HepG2 (cell line): ENCODE data around the gene TRPT1. TPM values are rescaled to one million over a fixed set of nuclear protein-coding genes. Genes with fewer than 3 reads are reported as not detected.
A peak's percentile ranks its signal among the peaks of the same experiment; 100 is the strongest.

Experiments used
- MIER2 ChIP-seq: IDR thresholded peaks from 2 replicates; pipeline ENCODE4 v1.6.1; 2016; ENCODE audit warnings: missing biosample characterization, missing genetic modification reagents
- SP1 ChIP-seq, 2 experiments: fragments of 450-650 bp in 1 of 2; sonication (generic) in 1 of 2; formaldehyde crosslinking in 1 of 2; IDR thresholded peaks; 2 replicates each; pipeline versions ENCODE4 v1.4.0 to v1.6.1; 2016 to 2020; ENCODE audit warnings: missing genetic modification reagents in 1 of 2
- ZFX ChIP-seq: sonication (generic); formaldehyde crosslinking; IDR thresholded peaks from 2 replicates; pipeline ENCODE4 v1.4.0; 2020; ENCODE audit warnings: mild to moderate bottlenecking, low read depth, missing genetic modification reagents, moderate library complexity
- ZNF510 ChIP-seq: sonication (generic); formaldehyde crosslinking; IDR thresholded peaks from 2 replicates; pipeline ENCODE4 v1.4.0; 2020; ENCODE audit warnings: low read depth, mild to moderate bottlenecking, missing genetic modification reagents
- ZNF564 ChIP-seq: sonication (generic); formaldehyde crosslinking; IDR thresholded peaks from 2 replicates; pipeline ENCODE4 v1.8.1; 2023; ENCODE audit warnings: mild to moderate bottlenecking, missing genetic modification reagents
- ZSCAN29 ChIP-seq: sonication (generic); formaldehyde crosslinking; conservative IDR thresholded peaks from 2 replicates; pipeline ENCODE4 v1.4.0; 2020; ENCODE audit warnings: mild to moderate bottlenecking, missing genetic modification reagents
- polyA plus RNA-seq, 8 experiments: library from polyadenylated mRNA; depleted of rRNA in 3 of 8; stranded (reverse) in 7 of 8; unstranded in 1 of 8; fragments of >200 nt; fragmentation: Illumina TruSeq in 4 of 8; extraction: Trizol in 4 of 8; gene quantifications; 2 replicates each; pipeline versions ENCODE4 v1.2.1 to v1.2.3, GENCODE V29; 2011 to 2016; ENCODE audit warnings: low read depth in 4 of 8, missing spikeins in 1 of 8, mixed read lengths in 1 of 8; ENCODE audit not compliant: insufficient read depth in 1 of 8
- total RNA-seq, 5 experiments: library from RNA; depleted of rRNA; stranded (reverse); fragments of >200 nt; fragmentation: Illumina TruSeq; extraction: Trizol; gene quantifications; 2 replicates each; pipeline ENCODE4 v1.2.3, GENCODE V29; 2016; ENCODE audit warnings: low read depth in 1 of 5
- TF ChIP-seq, protein P1 (sequence below): sonication (generic); formaldehyde crosslinking; IDR thresholded peaks from 2 replicates; pipeline ENCODE4 v1.9.0; 2022; ENCODE audit warnings: missing genetic modification reagents, mild to moderate bottlenecking, borderline replicate concordance
- TF ChIP-seq, protein P2 (sequence below): sonication (generic); formaldehyde crosslinking; IDR thresholded peaks from 2 replicates; pipeline ENCODE4 v1.8.0; 2022; ENCODE audit warnings: mild to moderate bottlenecking, missing genetic modification reagents
- TF ChIP-seq, protein P3 (sequence below): sonication (generic); formaldehyde crosslinking; IDR thresholded peaks from 2 replicates; pipeline ENCODE4 v1.5.0; 2020; ENCODE audit warnings: missing genetic modification reagents
- TF ChIP-seq, protein P4 (sequence below): sonication (generic); formaldehyde crosslinking; conservative IDR thresholded peaks from 2 replicates; pipeline ENCODE4 v1.4.0; 2020; ENCODE audit warnings: missing genetic modification reagents
- TF ChIP-seq, protein P5 (sequence below): sonication (generic); IDR thresholded peaks from 2 replicates; pipeline ENCODE4 v1.6.1; 2016; ENCODE audit warnings: low read depth, borderline replicate concordance
- TF ChIP-seq, protein P6 (sequence below): sonication (generic); formaldehyde crosslinking; IDR thresholded peaks from 2 replicates; pipeline ENCODE4 v1.5.1; 2020; ENCODE audit warnings: mild to moderate bottlenecking, missing genetic modification reagents
- TF ChIP-seq, protein P7 (sequence below): sonication (generic); formaldehyde crosslinking; IDR thresholded peaks from 2 replicates; pipeline ENCODE4 v1.4.0; 2020; ENCODE audit warnings: missing genetic modification reagents

TRPT1 gene
- total and polyA plus RNA-seq, 2 of the 13 experiments (the other 11 are each of a cell fraction or from before 2014, with no cell fraction given): 24.8 to 40.7 TPM

DNA sequence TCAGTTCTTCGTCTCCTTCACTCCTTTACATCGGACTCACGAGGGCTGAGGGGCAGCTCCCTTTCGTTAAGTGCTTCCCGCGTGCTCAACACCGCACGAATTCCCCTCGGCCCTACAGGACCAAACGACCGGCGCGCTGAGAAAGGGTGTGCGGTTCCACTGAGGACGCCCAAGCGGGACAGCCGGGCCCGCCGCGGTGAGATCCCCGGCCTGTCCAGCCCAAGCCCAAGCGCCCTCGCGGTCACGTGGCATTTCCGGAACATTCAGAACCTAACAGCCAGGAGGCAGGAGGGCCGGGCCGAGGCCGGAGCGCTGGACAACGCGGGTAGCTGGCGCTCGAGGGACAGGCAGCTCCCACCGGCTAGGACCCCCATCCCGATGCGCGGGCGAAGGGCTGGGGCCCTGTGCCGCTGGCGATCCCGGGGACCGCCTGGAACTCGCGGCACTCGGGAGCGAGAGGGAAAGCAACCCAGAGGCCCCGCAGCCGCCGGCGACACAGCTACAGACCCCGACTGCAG lies 40.8 kb downstream of the TRPT1 start (continued):
- TF ChIP-seq SP1 (IDR thresholded peaks at IDR 0.05): no peak
- no peak for TF ChIP-seq SP1 (CRISPR knock-in tag; IDR thresholded peaks at IDR 0.05)
- TF ChIP-seq, protein P1, sequence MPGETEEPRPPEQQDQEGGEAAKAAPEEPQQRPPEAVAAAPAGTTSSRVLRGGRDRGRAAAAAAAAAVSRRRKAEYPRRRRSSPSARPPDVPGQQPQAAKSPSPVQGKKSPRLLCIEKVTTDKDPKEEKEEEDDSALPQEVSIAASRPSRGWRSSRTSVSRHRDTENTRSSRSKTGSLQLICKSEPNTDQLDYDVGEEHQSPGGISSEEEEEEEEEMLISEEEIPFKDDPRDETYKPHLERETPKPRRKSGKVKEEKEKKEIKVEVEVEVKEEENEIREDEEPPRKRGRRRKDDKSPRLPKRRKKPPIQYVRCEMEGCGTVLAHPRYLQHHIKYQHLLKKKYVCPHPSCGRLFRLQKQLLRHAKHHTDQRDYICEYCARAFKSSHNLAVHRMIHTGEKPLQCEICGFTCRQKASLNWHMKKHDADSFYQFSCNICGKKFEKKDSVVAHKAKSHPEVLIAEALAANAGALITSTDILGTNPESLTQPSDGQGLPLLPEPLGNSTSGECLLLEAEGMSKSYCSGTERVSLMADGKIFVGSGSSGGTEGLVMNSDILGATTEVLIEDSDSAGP (CRISPR knock-in tag): peak; percentile 93
- peak; percentile 98 for TF ChIP-seq ZFX (CRISPR knock-in tag)
- TF ChIP-seq, protein P2, sequence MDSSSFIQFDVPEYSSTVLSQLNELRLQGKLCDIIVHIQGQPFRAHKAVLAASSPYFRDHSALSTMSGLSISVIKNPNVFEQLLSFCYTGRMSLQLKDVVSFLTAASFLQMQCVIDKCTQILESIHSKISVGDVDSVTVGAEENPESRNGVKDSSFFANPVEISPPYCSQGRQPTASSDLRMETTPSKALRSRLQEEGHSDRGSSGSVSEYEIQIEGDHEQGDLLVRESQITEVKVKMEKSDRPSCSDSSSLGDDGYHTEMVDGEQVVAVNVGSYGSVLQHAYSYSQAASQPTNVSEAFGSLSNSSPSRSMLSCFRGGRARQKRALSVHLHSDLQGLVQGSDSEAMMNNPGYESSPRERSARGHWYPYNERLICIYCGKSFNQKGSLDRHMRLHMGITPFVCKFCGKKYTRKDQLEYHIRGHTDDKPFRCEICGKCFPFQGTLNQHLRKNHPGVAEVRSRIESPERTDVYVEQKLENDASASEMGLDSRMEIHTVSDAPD (CRISPR knock-in tag): peak; percentile 92
- peak; percentile 93; the same call in 1 of the 2 replicates for TF ChIP-seq ZNF510 (CRISPR knock-in tag)
- TF ChIP-seq MIER2: peak; percentile 52; the same call in 1 of the 2 replicates
- TF ChIP-seq, protein P3, sequence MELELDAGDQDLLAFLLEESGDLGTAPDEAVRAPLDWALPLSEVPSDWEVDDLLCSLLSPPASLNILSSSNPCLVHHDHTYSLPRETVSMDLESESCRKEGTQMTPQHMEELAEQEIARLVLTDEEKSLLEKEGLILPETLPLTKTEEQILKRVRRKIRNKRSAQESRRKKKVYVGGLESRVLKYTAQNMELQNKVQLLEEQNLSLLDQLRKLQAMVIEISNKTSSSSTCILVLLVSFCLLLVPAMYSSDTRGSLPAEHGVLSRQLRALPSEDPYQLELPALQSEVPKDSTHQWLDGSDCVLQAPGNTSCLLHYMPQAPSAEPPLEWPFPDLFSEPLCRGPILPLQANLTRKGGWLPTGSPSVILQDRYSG (CRISPR knock-in tag): no peak
- TF ChIP-seq, protein P4, sequence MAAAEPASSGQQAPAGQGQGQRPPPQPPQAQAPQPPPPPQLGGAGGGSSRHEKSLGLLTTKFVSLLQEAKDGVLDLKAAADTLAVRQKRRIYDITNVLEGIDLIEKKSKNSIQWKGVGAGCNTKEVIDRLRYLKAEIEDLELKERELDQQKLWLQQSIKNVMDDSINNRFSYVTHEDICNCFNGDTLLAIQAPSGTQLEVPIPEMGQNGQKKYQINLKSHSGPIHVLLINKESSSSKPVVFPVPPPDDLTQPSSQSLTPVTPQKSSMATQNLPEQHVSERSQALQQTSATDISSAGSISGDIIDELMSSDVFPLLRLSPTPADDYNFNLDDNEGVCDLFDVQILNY (CRISPR knock-in tag): no peak
- peak; percentile 90 for TF ChIP-seq ZNF564 (CRISPR knock-in tag)
- TF ChIP-seq, protein P5, sequence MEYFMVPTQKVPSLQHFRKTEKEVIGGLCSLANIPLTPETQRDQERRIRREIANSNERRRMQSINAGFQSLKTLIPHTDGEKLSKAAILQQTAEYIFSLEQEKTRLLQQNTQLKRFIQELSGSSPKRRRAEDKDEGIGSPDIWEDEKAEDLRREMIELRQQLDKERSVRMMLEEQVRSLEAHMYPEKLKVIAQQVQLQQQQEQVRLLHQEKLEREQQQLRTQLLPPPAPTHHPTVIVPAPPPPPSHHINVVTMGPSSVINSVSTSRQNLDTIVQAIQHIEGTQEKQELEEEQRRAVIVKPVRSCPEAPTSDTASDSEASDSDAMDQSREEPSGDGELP: 0 out of 2 replicates have a peak, but pooled peaks have one; percentile 28
- TF ChIP-seq, protein P6, sequence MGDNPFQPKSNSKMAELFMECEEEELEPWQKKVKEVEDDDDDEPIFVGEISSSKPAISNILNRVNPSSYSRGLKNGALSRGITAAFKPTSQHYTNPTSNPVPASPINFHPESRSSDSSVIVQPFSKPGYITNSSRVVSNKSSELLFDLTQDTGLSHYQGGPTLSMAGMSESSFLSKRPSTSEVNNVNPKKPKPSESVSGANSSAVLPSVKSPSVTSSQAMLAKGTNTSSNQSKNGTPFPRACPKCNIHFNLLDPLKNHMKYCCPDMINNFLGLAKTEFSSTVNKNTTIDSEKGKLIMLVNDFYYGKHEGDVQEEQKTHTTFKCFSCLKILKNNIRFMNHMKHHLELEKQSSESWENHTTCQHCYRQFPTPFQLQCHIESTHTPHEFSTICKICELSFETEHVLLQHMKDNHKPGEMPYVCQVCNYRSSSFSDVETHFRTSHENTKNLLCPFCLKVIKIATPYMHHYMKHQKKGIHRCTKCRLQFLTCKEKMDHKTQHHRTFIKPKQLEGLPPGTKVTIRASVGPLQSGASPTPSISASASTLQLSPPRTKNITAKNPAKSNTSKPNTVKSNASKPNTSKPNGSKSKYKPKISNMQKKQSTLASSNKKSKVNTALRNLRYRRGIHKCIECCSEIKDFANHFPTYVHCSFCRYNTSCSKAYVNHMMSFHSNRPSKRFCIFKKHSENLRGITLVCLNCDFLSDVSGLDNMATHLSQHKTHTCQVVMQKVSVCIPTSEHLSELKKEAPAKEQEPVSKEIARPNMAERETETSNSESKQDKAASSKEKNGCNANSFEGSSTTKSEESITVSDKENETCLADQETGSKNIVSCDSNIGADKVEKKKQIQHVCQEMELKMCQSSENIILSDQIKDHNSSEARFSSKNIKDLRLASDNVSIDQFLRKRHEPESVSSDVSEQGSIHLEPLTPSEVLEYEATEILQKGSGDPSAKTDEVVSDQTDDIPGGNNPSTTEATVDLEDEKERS (CRISPR knock-in tag): peak; percentile 72; the same call in 1 of the 2 replicates
- peak; percentile 64 for TF ChIP-seq ZSCAN29 (CRISPR knock-in tag)
- TF ChIP-seq, protein P7, sequence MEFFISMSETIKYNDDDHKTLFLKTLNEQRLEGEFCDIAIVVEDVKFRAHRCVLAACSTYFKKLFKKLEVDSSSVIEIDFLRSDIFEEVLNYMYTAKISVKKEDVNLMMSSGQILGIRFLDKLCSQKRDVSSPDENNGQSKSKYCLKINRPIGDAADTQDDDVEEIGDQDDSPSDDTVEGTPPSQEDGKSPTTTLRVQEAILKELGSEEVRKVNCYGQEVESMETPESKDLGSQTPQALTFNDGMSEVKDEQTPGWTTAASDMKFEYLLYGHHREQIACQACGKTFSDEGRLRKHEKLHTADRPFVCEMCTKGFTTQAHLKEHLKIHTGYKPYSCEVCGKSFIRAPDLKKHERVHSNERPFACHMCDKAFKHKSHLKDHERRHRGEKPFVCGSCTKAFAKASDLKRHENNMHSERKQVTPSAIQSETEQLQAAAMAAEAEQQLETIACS (CRISPR knock-in tag): peak; percentile 53
